Neuronal stem cell (in vitro differentiated cells): ENCODE measurements around the gene TRIM37.

Source experiments
- DNase-seq: peaks from one replicate; pipeline ENCODE4 v3.0.0-alpha.2; 2013; ENCODE audit warnings: low spot score
- H2AFZ ChIP-seq: one replicate; pipeline ENCODE4 v1.6.1; 2013; ENCODE audit warnings: mild to moderate bottlenecking, low read length, inconsistent platforms
- H2AK5ac ChIP-seq: 2 replicates; pipeline ENCODE4 v1.6.1; 2013; ENCODE audit warnings: low read depth, mild to moderate bottlenecking, inconsistent platforms, low read length, moderate library complexity, mixed read lengths
- H2BK120ac ChIP-seq: 2 replicates; pipeline ENCODE4 v1.6.1; 2013; ENCODE audit warnings: low read depth, mild to moderate bottlenecking, inconsistent platforms, low read length, moderate library complexity, mixed read lengths
- H2BK12ac ChIP-seq: one replicate; pipeline ENCODE4 v1.6.1; 2013; ENCODE audit warnings: low read length, inconsistent platforms
- H2BK15ac ChIP-seq: 2 replicates; pipeline ENCODE4 v1.6.1; 2013; ENCODE audit warnings: mild to moderate bottlenecking, low read length, inconsistent platforms, mixed read lengths
- H2BK5ac ChIP-seq: one replicate; pipeline ENCODE4 v1.6.1; 2013; ENCODE audit warnings: inconsistent platforms, mild to moderate bottlenecking, low read length, moderate library complexity
- H3K14ac ChIP-seq: one replicate; pipeline ENCODE4 v1.6.1; 2013; ENCODE audit warnings: low read length, inconsistent platforms
- H3K18ac ChIP-seq: 2 replicates; pipeline ENCODE4 v1.6.1; 2013; ENCODE audit warnings: low read length, inconsistent platforms
- H3K23ac ChIP-seq: 2 replicates; pipeline ENCODE4 v1.6.1; 2013; ENCODE audit warnings: low read depth, mild to moderate bottlenecking, mixed read lengths, low read length, inconsistent platforms; ENCODE audit not compliant: poor library complexity
- H3K27ac ChIP-seq: replicated peaks from 3 replicates; pipeline ENCODE4 v1.5.1; 2013; ENCODE audit warnings: low read length, inconsistent platforms
- H3K27me3 ChIP-seq, 3 experiments: 2 replicates each; pipeline ENCODE4 v1.6.1; 2013; ENCODE audit warnings: low read length in 3 of 3, mild to moderate bottlenecking in 2 of 3, inconsistent platforms in 1 of 3, low read depth in 1 of 3, mixed read lengths in 1 of 3, moderate library complexity in 1 of 3; ENCODE audit not compliant: control insufficient read depth in 3 of 3, insufficient read depth in 3 of 3
- H3K36me3 ChIP-seq, 2 donors: replicated peaks in 1 of 2; 2 replicates each; pipeline ENCODE4 v1.6.1; 2013; ENCODE audit warnings: low read length in 2 of 2; ENCODE audit not compliant: control insufficient read depth in 2 of 2, insufficient read depth in 2 of 2
- H3K4ac ChIP-seq: 2 replicates; pipeline ENCODE4 v1.6.1; 2013; ENCODE audit warnings: inconsistent platforms, mild to moderate bottlenecking, low read length, moderate library complexity
- H3K4me1 ChIP-seq, 2 donors: 1 replicate in 1 of 2; 2 replicates in 1 of 2; pipeline ENCODE4 v1.6.1; 2013; ENCODE audit warnings: low read length in 2 of 2, low read depth in 1 of 2; ENCODE audit not compliant: control insufficient read depth in 2 of 2, insufficient read depth in 1 of 2
- H3K4me2 ChIP-seq: one replicate; pipeline ENCODE4 v1.6.1; 2013; ENCODE audit warnings: mild to moderate bottlenecking, low read length, inconsistent platforms; ENCODE audit not compliant: insufficient read depth, poor library complexity, severe bottlenecking
- H3K4me3 ChIP-seq, 2 donors: 2 replicates each; pipeline ENCODE4 v1.5.1; 2013; ENCODE audit warnings: low read length in 2 of 2, mild to moderate bottlenecking in 2 of 2, inconsistent platforms in 1 of 2, moderate library complexity in 1 of 2
- H3K79me1 ChIP-seq: one replicate; pipeline ENCODE4 v1.6.1; 2013; ENCODE audit warnings: low read depth, mild to moderate bottlenecking, inconsistent platforms, low read length, moderate library complexity
- H3K9ac ChIP-seq: one replicate; pipeline ENCODE4 v1.6.1; 2013; ENCODE audit warnings: mild to moderate bottlenecking, low read depth, low read length, inconsistent platforms; ENCODE audit not compliant: poor library complexity
- H3K9me3 ChIP-seq, 2 donors: replicated peaks in 1 of 2; 2 replicates each; pipeline versions ENCODE3 to v1.6.1; 2013; ENCODE audit warnings: low read length in 2 of 2, mild to moderate bottlenecking in 2 of 2, inconsistent platforms in 1 of 2, low read depth in 1 of 2, mixed read lengths in 1 of 2, moderate library complexity in 1 of 2; ENCODE audit not compliant: control insufficient read depth in 2 of 2, insufficient read depth in 1 of 2
- H4K8ac ChIP-seq: one replicate; pipeline ENCODE4 v1.6.1; 2013; ENCODE audit warnings: low read depth, mild to moderate bottlenecking, inconsistent platforms, low read length, moderate library complexity
- H4K91ac ChIP-seq: one replicate; pipeline ENCODE4 v1.6.1; 2013; ENCODE audit warnings: low read length, low read depth, mild to moderate bottlenecking, inconsistent platforms; ENCODE audit not compliant: poor library complexity
- WGBS, 2 donors: extraction: QIAGEN DNeasy Blood & Tissue Kit; methylation state at CpG; one replicate each; pipeline ENCODE4 v1.1.7; 2013; ENCODE audit warnings: missing lambda C conversion rate in 2 of 2, mixed read lengths in 1 of 2; ENCODE audit not compliant: insufficient read length in 2 of 2, insufficient replicate concordance in 1 of 2; ENCODE audit errors: extremely low coverage in 2 of 2; 5-methylcytosine and 5-hydroxymethylcytosine counted together

Gene TRIM37

GRCh38 chr17:59002848-59003247 lies 103.8 kb downstream of the TRIM37 start:
- H2AFZ ChIP-seq: no peak overlapping the region
- H2BK120ac ChIP-seq: no peak overlapping the region
- no peak overlapping the region for H3K9ac ChIP-seq
- H2BK5ac ChIP-seq: no peak overlapping the region
- no peak overlapping the region for H3K4me2 ChIP-seq
- no peak for DNase-seq
- H3K23ac ChIP-seq: no peak overlapping the region
- no peak overlapping the region for H3K27ac ChIP-seq
- H3K36me3 ChIP-seq: peaks cover 1 to 35% of the 10 kb centered on the region in 2 donors
- no peak overlapping the region for H3K4ac ChIP-seq
- H3K14ac ChIP-seq: no peak overlapping the region
- H2AK5ac ChIP-seq: no peak overlapping the region
- WGBS, 2 donors: no CpG with 5 or more reads among the region's 2 CpGs
- no peak overlapping the region for H4K91ac ChIP-seq
- no peak overlapping the region for H3K4me3 ChIP-seq
- peaks cover 2 to 9% of the 10 kb centered on the region in 2 donors for H3K4me1 ChIP-seq
- H2BK15ac ChIP-seq: no peak overlapping the region
- H3K18ac ChIP-seq: no peak overlapping the region
- no peak overlapping the region for H2BK12ac ChIP-seq
- no peaks in the 10 kb centered on the region for H3K79me1 ChIP-seq
- no peaks in the 10 kb centered on the region for H3K27me3 ChIP-seq
- no peak overlapping the region for H4K8ac ChIP-seq
- H3K9me3 ChIP-seq: no peaks in the 10 kb centered on the region

- Histone ChIP-seq H2BK12ac (no peak overlapping the region), H4K91ac (no peak overlapping the region), H2BK120ac (no peak overlapping the region), H4K8ac (no peak overlapping the region), H2AFZ (no peak overlapping the region), H3K4me1 (peaks cover 0 to 9% of the 10 kb centered on the region in 2 donors), H3K4me3 (no peak overlapping the region), H3K27me3 (no peaks in the 10 kb centered on the region), H3K18ac (no peak overlapping the region), H2BK5ac (no peak overlapping the region), H3K9me3 (no peaks in the 10 kb centered on the region), H3K27ac (no peak overlapping the region), H3K4me2 (no peak overlapping the region), H2BK15ac (no peak overlapping the region), H3K4ac (no peak overlapping the region), H3K79me1 (no peaks in the 10 kb centered on the region), H3K9ac (no peak overlapping the region), H3K14ac (no peak overlapping the region), H2AK5ac (no peak overlapping the region), H3K23ac (no peak overlapping the region), H3K36me3 (peaks cover 1 to 42% of the 10 kb centered on the region in 2 donors)
- WGBS, 2 donors: no CpG with 5 or more reads among the region's 3 CpGs
- no peak for DNase-seq
Observed at GRCh38 chr17:59002126-59002525, 104.6 kb downstream of the TRIM37 start.

- H3K23ac ChIP-seq: no peak overlapping the region
- H3K27ac ChIP-seq: no peak overlapping the region
- H2BK120ac ChIP-seq: no peak overlapping the region
- no peak overlapping the region for H2AK5ac ChIP-seq
- no peaks in the 10 kb centered on the region for H3K79me1 ChIP-seq
- no peak overlapping the region for H3K14ac ChIP-seq
- H4K8ac ChIP-seq: no peak overlapping the region
- no peak overlapping the region for H3K4me2 ChIP-seq
- H2BK5ac ChIP-seq: no peak overlapping the region
- H3K18ac ChIP-seq: no peak overlapping the region
- DNase-seq: no peak
- H2BK15ac ChIP-seq: no peak overlapping the region
- peaks cover 0 to 9% of the 10 kb centered on the region in 2 donors for H3K4me1 ChIP-seq
- no peak overlapping the region for H4K91ac ChIP-seq
- peaks cover under 1 to 45% of the 10 kb centered on the region in 2 donors for H3K36me3 ChIP-seq
- WGBS, 2 donors: no CpG with 5 or more reads among the region's 10 CpGs
- no peak overlapping the region for H3K4me3 ChIP-seq
- H2AFZ ChIP-seq: peak overlapping the region; percentile 47
- no peak overlapping the region for H2BK12ac ChIP-seq
- H3K9ac ChIP-seq: no peak overlapping the region
- no peaks in the 10 kb centered on the region for H3K9me3 ChIP-seq
- H3K27me3 ChIP-seq: no peaks in the 10 kb centered on the region
- H3K4ac ChIP-seq: no peak overlapping the region
Observed at GRCh38 chr17:59001158-59001814, 105.4 kb downstream of the TRIM37 start.

- no peak overlapping the region for H3K4me2 ChIP-seq
- peaks cover 0 to 9% of the 10 kb centered on the region in 2 donors for H3K4me1 ChIP-seq
- H2BK15ac ChIP-seq: no peak overlapping the region
- H2AFZ ChIP-seq: no peak overlapping the region
- no CpG with 5 or more reads among the region's 1 CpG for WGBS, 2 donors
- H3K23ac ChIP-seq: no peak overlapping the region
- H2BK12ac ChIP-seq: no peak overlapping the region
- no peak overlapping the region for H3K4ac ChIP-seq
- no peak overlapping the region for H2AK5ac ChIP-seq
- H3K27me3 ChIP-seq: no peaks in the 10 kb centered on the region
- H4K8ac ChIP-seq: no peak overlapping the region
- H3K79me1 ChIP-seq: no peaks in the 10 kb centered on the region
- H3K9me3 ChIP-seq: no peaks in the 10 kb centered on the region
- H4K91ac ChIP-seq: no peak overlapping the region
- no peak overlapping the region for H3K9ac ChIP-seq
- H3K36me3 ChIP-seq: peaks cover 0 to 49% of the 10 kb centered on the region in 2 donors
- H3K14ac ChIP-seq: no peak overlapping the region
- no peak overlapping the region for H3K18ac ChIP-seq
- H3K4me3 ChIP-seq: no peak overlapping the region
- H3K27ac ChIP-seq: no peak overlapping the region
- no peak for DNase-seq
- no peak overlapping the region for H2BK120ac ChIP-seq
- no peak overlapping the region for H2BK5ac ChIP-seq
Observed at GRCh38 chr17:59000022-59000421, 106.7 kb downstream of the TRIM37 start.
